ENCODE data around the gene ZDHHC8. TPM values are rescaled to one million over a fixed set of nuclear protein-coding genes. Genes with fewer than 3 reads are reported as not detected.

ZDHHC8 gene
- total RNA-seq, 1 experiment from 2014 or later, result 39.9 TPM

GRCh38 chr22:20180640-20181039, 49.0 kb downstream of the ZDHHC8 start:
- Histone ChIP-seq H3K27me3 (replicated peaks; ENCODE audit: control insufficient read depth, insufficient read depth, low read length) (no peaks in the 10 kb centered on the region), H3K9me3 (no peaks in the 10 kb centered on the region), H3K36me3 (ENCODE audit: control insufficient read depth, insufficient read depth, low read length) (no peaks in the 10 kb centered on the region), H3K4me3 (ENCODE audit: low read depth, low read length) (no peak overlapping the region), H3K4me1 (no peaks in the 10 kb centered on the region)
- Mint-ChIP-seq H3K36me3 (ENCODE audit: insufficient read depth, unreplicated experiment) (no peaks in the 10 kb centered on the region), H3K9me3 (ENCODE audit: unreplicated experiment) (no peaks in the 10 kb centered on the region), H3K4me1 (ENCODE audit: low read depth, unreplicated experiment) (no peaks in the 10 kb centered on the region), H3K4me3 (ENCODE audit: unreplicated experiment) (no peak overlapping the region), H3K27ac (ENCODE audit: unreplicated experiment) (no peak overlapping the region), H3K27me3 (ENCODE audit: insufficient read depth, unreplicated experiment) (no peaks in the 10 kb centered on the region)
- BruUV-seq (replicated peaks), result no TSS peak
- ChIA-PET CTCF (no interaction called here), POLR2A (no interaction called here)
- DNase-seq, result no peak
- TF ChIP-seq CTCF (IDR thresholded peaks at IDR 0.05; ENCODE audit: insufficient read depth in 1 of 2, low read depth in 1 of 2, low read length in 1 of 2, severe bottlenecking in 1 of 2, unreplicated experiment in 1 of 2), result no peak
- intact Hi-C loops (cut with micrococcal nuclease; ENCODE audit: unreplicated experiment), result no loop called here

GRCh38 chr22:20181194-20181883, 49.7 kb downstream of the ZDHHC8 start:
- Mint-ChIP-seq H3K4me3 (ENCODE audit: unreplicated experiment) (no peak overlapping the region), H3K27me3 (ENCODE audit: insufficient read depth, unreplicated experiment) (no peaks in the 10 kb centered on the region), H3K9me3 (ENCODE audit: unreplicated experiment) (no peaks in the 10 kb centered on the region), H3K36me3 (ENCODE audit: insufficient read depth, unreplicated experiment) (no peaks in the 10 kb centered on the region), H3K27ac (ENCODE audit: unreplicated experiment) (no peak overlapping the region), H3K4me1 (ENCODE audit: low read depth, unreplicated experiment) (no peaks in the 10 kb centered on the region)
- H3K27me3 ChIP-seq (replicated peaks; ENCODE audit: control insufficient read depth, insufficient read depth, low read length), result no peaks in the 10 kb centered on the region
- no peak for DNase-seq
- intact Hi-C loops (cut with micrococcal nuclease; ENCODE audit: unreplicated experiment), result no loop called here
- ChIA-PET POLR2A (no interaction called here), CTCF (interaction anchor here (1.0 kb wide), 1 partner anchor 28 kb away, joined by 3 read pairs; no protein-coding TSS in a partner anchor)
- H3K4me3 ChIP-seq (ENCODE audit: low read depth, low read length), result no peak overlapping the region
- no peaks in the 10 kb centered on the region for H3K9me3 ChIP-seq
- H3K4me1 ChIP-seq, result no peaks in the 10 kb centered on the region
- TF ChIP-seq CTCF (IDR thresholded peaks at IDR 0.05; ENCODE audit: insufficient read depth in 1 of 2, low read depth in 1 of 2, low read length in 1 of 2, severe bottlenecking in 1 of 2, unreplicated experiment in 1 of 2), result no peak
- no TSS peak for BruUV-seq (replicated peaks)
- no peaks in the 10 kb centered on the region for H3K36me3 ChIP-seq (ENCODE audit: control insufficient read depth, insufficient read depth, low read length)

GRCh38 chr22:20181884-20182236, 50.3 kb downstream of the ZDHHC8 start:
- no TSS peak for BruUV-seq (replicated peaks)
- Histone ChIP-seq H3K4me3 (ENCODE audit: low read depth, low read length) (no peak overlapping the region), H3K36me3 (ENCODE audit: control insufficient read depth, insufficient read depth, low read length) (no peaks in the 10 kb centered on the region), H3K4me1 (no peaks in the 10 kb centered on the region), H3K27me3 (replicated peaks; ENCODE audit: control insufficient read depth, insufficient read depth, low read length) (no peaks in the 10 kb centered on the region), H3K9me3 (no peaks in the 10 kb centered on the region)
- ChIA-PET CTCF (interaction anchor here (1.0 kb wide), 1 partner anchor 28 kb away, joined by 3 read pairs; no protein-coding TSS in a partner anchor), POLR2A (no interaction called here)
- no peaks in the 10 kb centered on the region for H3K4me1 Mint-ChIP-seq (ENCODE audit: low read depth, unreplicated experiment)
- intact Hi-C loops (cut with micrococcal nuclease; ENCODE audit: unreplicated experiment), result no loop called here
- H3K4me3 Mint-ChIP-seq (ENCODE audit: unreplicated experiment), result no peak overlapping the region
- H3K27me3 Mint-ChIP-seq (ENCODE audit: insufficient read depth, unreplicated experiment), result no peaks in the 10 kb centered on the region
- no peak for DNase-seq
- TF ChIP-seq CTCF (IDR thresholded peaks at IDR 0.05; ENCODE audit: insufficient read depth in 1 of 2, low read depth in 1 of 2, low read length in 1 of 2, severe bottlenecking in 1 of 2, unreplicated experiment in 1 of 2), result no peak
- no peaks in the 10 kb centered on the region for H3K36me3 Mint-ChIP-seq (ENCODE audit: insufficient read depth, unreplicated experiment)
- H3K27ac Mint-ChIP-seq (ENCODE audit: unreplicated experiment), result no peak overlapping the region
- no peaks in the 10 kb centered on the region for H3K9me3 Mint-ChIP-seq (ENCODE audit: unreplicated experiment)

Data from Caco-2 (cell line).